ENCODE measurements around the gene PNPLA3.
"Not testable (repeated sequence)": the region's sequence is repeated elsewhere in the genome, so short reads cannot be mapped to it uniquely, and the experiment has no call there.

Gene PNPLA3

GRCh38 chr22:43890901-43891331, 32.7 kb upstream of the PNPLA3 start:
- DNase-seq: no peak

- peak; percentile 0 for DNase-seq
Measured at GRCh38 chr22:43891360-43892182, 32.0 kb upstream of the PNPLA3 start, which contains the start of gene PNPLA5. PNPLA5 (minus strand) TSS chr22:43892013; CDS start chr22:43891880, 133 bp downstream.

GRCh38 chr22:43892183-43892894, 31.3 kb upstream of the PNPLA3 start:
- DNase-seq: no peak

GRCh38 chr22:43893266-43893665, 30.3 kb upstream of the PNPLA3 start:
- DNase-seq: no peak

GRCh38 chr22:43894122-43894521, 29.5 kb upstream of the PNPLA3 start:
- DNase-seq: no peak

GRCh38 chr22:43895986-43896645, 27.5 kb upstream of the PNPLA3 start:
- no peak for DNase-seq

GRCh38 chr22:43897751-43898261, 25.8 kb upstream of the PNPLA3 start:
- DNase-seq: no peak

- DNase-seq: no peak
Measured at GRCh38 chr22:43900206-43900605, 23.4 kb upstream of the PNPLA3 start.

- no peak for DNase-seq
Measured at GRCh38 chr22:43901976-43902643, 21.5 kb upstream of the PNPLA3 start.

GRCh38 chr22:43903033-43903432, 20.6 kb upstream of the PNPLA3 start:
- DNase-seq: not testable (repeated sequence)

GRCh38 chr22:43904412-43904811, 19.2 kb upstream of the PNPLA3 start:
- not testable (repeated sequence) for DNase-seq

GRCh38 chr22:43905681-43906080, 17.9 kb upstream of the PNPLA3 start:
- no peak for DNase-seq

GRCh38 chr22:43909708-43910107, 13.9 kb upstream of the PNPLA3 start:
- no peak for DNase-seq

GRCh38 chr22:43910178-43910695, 13.4 kb upstream of the PNPLA3 start:
- DNase-seq: no peak

- no peak for DNase-seq
Measured at GRCh38 chr22:43911351-43911750, 12.3 kb upstream of the PNPLA3 start.

- DNase-seq: no peak
Measured at GRCh38 chr22:43917521-43917920, 6.1 kb upstream of the PNPLA3 start.

GRCh38 chr22:43919106-43919973, 4.3 kb upstream of the PNPLA3 start:
- no peak for DNase-seq

- no peak for DNase-seq
Measured at GRCh38 chr22:43921370-43921769, 2.2 kb upstream of the PNPLA3 start.

- DNase-seq: no peak
Measured at GRCh38 chr22:43922123-43922522, 1.5 kb upstream of the PNPLA3 start.

- no peak for DNase-seq
Measured at GRCh38 chr22:43923191-43923590, 414 bp upstream of the PNPLA3 start.

- no peak for DNase-seq
Measured at GRCh38 chr22:43924877-43925276, 1.3 kb downstream of the PNPLA3 start.
